GM21723 (cell line): ENCODE measurements around the gene EHMT2.
"Not testable (repeated sequence)": the region's sequence is repeated elsewhere in the genome, so short reads cannot be mapped to it uniquely, and the experiment has no call there.

Experiments used
- ATAC-seq: cut with Tn5 transposase; IDR thresholded peaks from one replicate; pipeline ENCODE4 v1.9.1; 2021; ENCODE audit warnings: mild to moderate bottlenecking, moderate library complexity; ENCODE audit not compliant: unreplicated experiment

Gene EHMT2

DNA sequence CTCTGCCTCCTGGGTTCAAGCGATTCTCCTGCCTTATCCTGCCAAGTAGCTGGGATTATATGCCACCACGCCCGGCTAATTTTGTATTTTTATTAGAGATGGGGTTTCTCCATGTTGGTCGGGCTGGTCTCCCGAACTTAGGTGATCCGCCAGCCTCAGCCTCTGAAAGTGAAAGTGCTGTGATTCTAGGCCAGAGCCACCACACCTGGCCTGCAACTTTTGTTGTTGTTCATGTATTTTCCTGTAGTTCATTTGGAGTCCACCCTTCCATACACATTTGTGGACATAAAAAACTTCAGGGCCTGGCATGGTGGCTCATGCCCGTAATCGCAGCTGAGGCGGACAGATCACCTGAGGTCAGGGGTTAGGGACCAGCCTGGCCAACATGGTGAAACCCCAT is 55.4 kb downstream of the EHMT2 start:
- no peak for ATAC-seq

DNA sequence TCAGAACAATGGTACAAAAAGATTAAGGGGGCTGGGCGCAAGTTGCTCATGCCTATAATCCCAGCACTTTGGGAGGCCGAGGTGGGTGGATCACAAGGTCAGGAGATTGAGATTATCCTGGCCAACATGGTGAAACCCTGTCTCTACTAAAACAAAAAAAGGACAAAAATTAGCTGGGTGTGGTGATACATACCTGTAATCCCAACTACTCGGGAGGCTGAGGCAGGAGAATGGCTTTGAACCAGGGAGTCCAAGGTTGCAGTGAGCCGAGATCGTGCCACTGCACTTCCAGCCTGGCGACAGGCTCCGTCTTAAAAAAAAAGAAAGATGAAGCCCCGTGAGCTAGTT is 57.7 kb downstream of the EHMT2 start:
- not testable (repeated sequence) for ATAC-seq

DNA sequence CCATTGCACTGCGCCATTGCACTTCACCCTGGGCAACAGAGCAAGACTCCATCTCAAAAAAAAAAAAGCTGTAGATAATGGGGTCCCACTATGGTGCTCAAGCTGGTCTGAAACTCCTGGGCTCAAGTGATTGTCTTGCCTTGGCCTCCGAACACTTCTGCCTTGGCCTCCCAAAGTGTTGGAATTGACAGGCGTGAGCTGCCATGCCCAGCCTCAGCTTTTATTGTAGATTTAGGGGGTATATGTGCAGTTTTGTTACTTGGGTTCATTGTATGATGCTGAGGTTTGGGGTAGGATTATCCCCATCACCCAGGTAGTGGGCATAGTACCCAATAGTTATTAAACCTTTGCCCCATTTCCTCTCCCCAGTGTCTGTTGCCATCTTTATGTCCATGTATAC is 58.5 kb downstream of the EHMT2 start:
- no peak for ATAC-seq

GRCh38 chr6:31838114-31838553 is 59.4 kb downstream of the EHMT2 start:
- ATAC-seq: not testable (repeated sequence)

DNA sequence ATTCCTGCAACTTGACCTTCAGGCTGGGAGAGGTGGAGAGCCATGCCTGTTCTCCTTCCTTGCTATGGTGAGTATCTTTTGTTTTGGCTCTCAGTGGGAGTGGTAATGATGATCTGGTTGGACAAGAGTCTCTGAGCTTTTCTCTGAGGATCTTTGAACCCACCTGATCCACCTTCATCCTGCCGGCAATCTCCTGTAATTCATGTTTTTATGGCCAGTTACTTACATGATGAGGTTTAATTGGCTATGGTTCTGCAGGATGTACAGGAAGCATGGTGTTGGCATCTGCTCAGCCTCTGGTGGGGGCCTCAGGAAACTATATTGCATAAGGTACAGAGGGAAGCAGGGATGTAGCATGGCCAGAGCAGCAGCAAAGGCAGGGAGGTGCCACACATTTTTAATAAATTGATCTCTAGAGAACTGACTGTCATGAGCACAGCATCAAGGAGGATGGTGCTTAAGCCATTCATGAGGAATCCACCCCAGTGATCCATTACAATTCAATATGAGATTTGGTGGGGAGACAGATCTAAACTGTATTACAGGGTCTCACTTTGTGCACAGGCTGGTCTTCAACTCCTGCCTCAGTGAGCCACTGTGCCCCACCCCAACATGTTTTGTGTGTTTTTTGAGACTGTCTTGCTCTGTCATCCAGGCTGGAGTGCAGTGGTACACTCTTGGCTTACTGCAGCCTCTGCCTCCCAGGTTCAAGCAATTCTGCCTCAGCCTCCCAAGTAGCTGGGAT is 60.0 kb downstream of the EHMT2 start:
- no peak for ATAC-seq

GRCh38 chr6:31836474-31837368 is 60.8 kb downstream of the EHMT2 start:
- no peak for ATAC-seq

- ATAC-seq: no peak
These were observed 61.4 kb downstream of the EHMT2 start for GRCh38 chr6:31836047-31836473.

DNA sequence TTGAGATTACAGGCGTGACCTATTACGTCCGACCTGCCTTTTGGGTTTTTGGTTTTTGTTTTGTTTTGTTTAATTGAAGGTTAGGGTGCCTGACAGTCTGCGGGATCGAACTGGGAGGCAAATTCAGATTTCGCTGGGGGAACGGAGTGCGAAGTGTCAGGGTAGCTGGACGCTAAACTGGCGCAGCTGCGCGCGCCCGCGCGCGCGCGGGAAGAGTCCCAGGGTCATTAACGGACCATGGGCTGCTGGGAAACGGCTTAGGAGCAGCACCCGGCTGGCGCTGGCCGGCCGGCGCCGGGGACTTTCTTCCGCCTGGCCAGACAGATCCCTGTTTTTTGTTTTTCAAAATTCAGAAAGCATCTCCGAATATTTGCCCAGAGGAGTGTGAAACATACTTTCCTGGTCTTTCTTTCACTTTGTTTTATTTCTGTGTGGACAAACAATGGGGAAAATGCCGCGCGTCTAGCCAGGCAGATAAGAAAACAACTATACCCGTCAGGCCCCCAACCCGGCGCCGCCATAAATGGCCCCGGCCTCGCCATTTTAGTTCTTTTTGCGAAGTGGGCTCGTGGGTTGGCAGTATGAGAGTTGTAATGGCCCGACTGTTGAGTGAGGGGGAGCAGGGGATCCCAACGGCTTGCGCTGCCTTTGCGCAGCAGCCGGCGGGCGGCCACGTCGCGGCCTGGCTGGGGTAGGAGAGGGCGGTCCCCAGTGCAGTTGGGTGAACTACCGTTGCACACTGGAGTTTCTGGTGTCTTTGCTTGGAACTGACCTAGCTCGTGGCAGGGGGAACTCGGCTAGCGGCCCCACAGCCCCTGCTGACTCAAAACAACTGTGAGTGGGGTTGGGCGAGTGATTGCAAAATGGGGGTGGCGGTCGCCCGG is 62.9 kb downstream of the EHMT2 start:
- peak; percentile 40 for ATAC-seq

- ATAC-seq: no peak
These were observed 65.9 kb downstream of the EHMT2 start for GRCh38 chr6:31831350-31832215.

DNA sequence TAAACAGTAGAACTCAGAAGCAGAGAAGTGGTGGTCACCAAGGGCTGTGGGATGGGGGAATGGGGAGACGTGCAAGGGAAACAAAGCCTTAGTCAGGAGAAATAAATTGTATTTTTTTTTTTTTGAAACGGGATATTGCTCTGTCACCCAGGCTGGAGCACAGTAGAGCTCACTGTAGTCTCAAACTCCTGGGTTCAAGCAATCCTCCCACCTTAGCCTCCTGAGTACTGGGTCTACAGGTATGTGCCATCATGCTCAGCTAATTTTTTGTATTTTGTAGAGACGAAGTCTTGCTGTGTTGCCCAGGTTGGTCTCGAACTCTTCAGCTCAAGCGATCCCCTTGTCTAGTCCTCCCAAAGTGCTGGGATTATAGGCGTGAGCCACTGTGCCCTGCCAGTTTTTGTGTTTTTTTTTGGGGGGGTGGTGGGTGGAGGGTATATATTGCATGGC is 66.6 kb downstream of the EHMT2 start:
- ATAC-seq: no peak
